Right cardiac atrium (tissue), 5 donors: ENCODE results near the gene RPL6. TPM values are rescaled to one million over a fixed set of nuclear protein-coding genes. Genes with fewer than 3 reads are reported as not detected.
A peak's percentile ranks its signal among the peaks of the same experiment; 100 is the strongest.
"Not testable (repeated sequence)": the region's sequence is repeated elsewhere in the genome, so short reads cannot be mapped to it uniquely, and the experiment has no call there.

Source experiments
- ATAC-seq, 2 donors: fragments of 200-7000 bp; cut with Tn5 transposase; one replicate each; pipeline versions ENCODE4 v1.8.0 to v1.9.1; 2020; ENCODE audit warnings: moderate library complexity in 2 of 2, mild to moderate bottlenecking in 1 of 2
- DNase-seq, 3 donors: peaks; one replicate each; pipeline ENCODE4 v3.0.0-alpha.2; 2020
- H3K27ac ChIP-seq: one replicate; pipeline ENCODE4 v1.5.1; 2013; ENCODE audit warnings: mild to moderate bottlenecking, low read length, control low read depth, moderate library complexity
- H3K27me3 ChIP-seq: one replicate; pipeline ENCODE4 v1.6.1; 2013; ENCODE audit not compliant: control insufficient read depth, insufficient read depth
- H3K4me1 ChIP-seq: one replicate; pipeline ENCODE4 v1.6.1; 2013; ENCODE audit warnings: low read length; ENCODE audit not compliant: control insufficient read depth, insufficient read depth
- H3K4me3 ChIP-seq: one replicate; pipeline ENCODE4 v1.5.1; 2013; ENCODE audit warnings: low read length, control low read depth
- H3K9me3 ChIP-seq: one replicate; pipeline ENCODE4 v1.6.1; 2013; ENCODE audit warnings: low read length; ENCODE audit not compliant: control insufficient read depth
- WGBS: extraction: QIAGEN DNeasy Blood & Tissue Kit; methylation state at CpG from one replicate; pipeline ENCODE4 v1.1.7; 2013; 5-methylcytosine and 5-hydroxymethylcytosine counted together
- intact Hi-C, 4 donors: fragments of 100-400 bp; cut with DNase I; formaldehyde crosslinking; loops; one replicate each; pipeline versions ENCODE4 v1.11.0 to v1.14.0; 2022 to 2023
- polyA plus RNA-seq: library from polyadenylated mRNA; stranded (reverse); fragments of 200-250 nt; gene quantifications from one replicate; pipeline ENCODE4 v1.2.3, GENCODE V29; 2013
- total RNA-seq, 4 donors: library from RNA; stranded (reverse); fragmentation: NEBNext Ultra II Directional; extraction: Animal tissue kit (Norgen Biotek cat#: 25700); gene quantifications; one replicate each; pipeline ENCODE4 v1.2.1, GENCODE V29; 2021
- donor health status: healthy with polysubstance abuse.
- donor health status: DM: no; HTN: yes; CAD: no.
- donor health status: DM: no; HTN: no; CAD: no.
- donor health status: DM: no; HTN: yes; CAD: no; lungs with severe emphysema.
- donor health status: DM: yes; HTN: yes; CAD: no.

The RPL6 gene
- total and polyA plus RNA-seq, 5 donors, result 628 to 1,137 (median 723) TPM

DNA sequence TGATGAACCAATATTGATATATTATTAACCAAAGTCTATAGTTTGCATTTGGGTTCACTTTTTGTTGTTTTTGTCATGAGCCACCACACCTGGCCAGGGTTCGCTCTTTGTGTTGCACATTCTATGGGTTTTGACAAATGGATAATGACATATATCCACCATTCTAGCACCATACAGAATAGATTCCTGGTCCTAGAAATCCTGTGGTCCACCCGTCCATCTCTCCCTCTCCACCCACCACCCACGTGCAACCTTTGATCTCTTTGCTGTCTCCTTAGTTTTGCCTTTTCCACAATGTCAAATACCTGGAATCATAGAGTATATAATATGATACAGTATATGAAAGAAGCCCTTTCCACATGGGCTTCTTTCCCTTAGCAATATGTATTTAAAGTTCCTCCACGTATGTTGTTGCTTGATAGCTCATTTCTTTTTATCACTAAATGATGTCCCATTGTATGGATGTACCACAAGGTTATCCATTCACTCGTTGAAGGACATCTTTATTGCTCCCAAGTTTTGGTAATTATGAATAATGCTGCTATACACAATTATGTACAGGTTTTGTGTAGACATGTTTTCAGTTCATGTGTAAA, 7.4 kb downstream of the RPL6 start:
- 58% methylated on average over 5 of the region's 5 CpGs for WGBS
- DNase-seq (no peak), ATAC-seq (no peak)
- Histone ChIP-seq H3K4me1 (no peaks in the 10 kb centered on the region), H3K4me3 (no peak overlapping the region), H3K27ac (no peak overlapping the region), H3K9me3 (no peaks in the 10 kb centered on the region), H3K27me3 (no peaks in the 10 kb centered on the region)
- intact Hi-C loops, result no loop called here

DNA sequence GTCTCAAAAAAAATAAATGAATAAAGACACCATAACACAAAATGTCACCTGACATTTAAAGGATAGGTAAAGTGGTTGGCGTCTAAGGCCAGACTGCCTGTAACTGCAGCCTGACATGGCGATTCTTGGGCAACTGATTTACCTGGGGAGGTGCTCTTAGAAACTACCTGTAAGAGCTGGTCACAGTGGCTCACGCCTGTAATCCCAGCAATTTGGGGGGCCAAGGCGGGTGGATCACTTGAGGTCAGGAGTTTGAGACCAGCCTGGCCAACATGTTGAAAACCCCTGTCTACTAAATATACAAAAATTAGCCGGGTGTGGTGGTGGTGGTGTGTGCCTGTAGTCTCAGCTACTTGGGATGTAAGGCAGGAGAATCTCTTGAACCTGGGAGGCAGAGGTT, 8.4 kb downstream of the RPL6 start:
- H3K4me3 ChIP-seq, result no peak overlapping the region
- DNase-seq, result no peak
- H3K9me3 ChIP-seq, result no peaks in the 10 kb centered on the region
- H3K27ac ChIP-seq, result no peak overlapping the region
- H3K27me3 ChIP-seq, result no peaks in the 10 kb centered on the region
- intact Hi-C loops, result no loop called here
- no peaks in the 10 kb centered on the region for H3K4me1 ChIP-seq
- 95% methylated on average over 5 of the region's 5 CpGs for WGBS
- ATAC-seq, result no peak

DNA sequence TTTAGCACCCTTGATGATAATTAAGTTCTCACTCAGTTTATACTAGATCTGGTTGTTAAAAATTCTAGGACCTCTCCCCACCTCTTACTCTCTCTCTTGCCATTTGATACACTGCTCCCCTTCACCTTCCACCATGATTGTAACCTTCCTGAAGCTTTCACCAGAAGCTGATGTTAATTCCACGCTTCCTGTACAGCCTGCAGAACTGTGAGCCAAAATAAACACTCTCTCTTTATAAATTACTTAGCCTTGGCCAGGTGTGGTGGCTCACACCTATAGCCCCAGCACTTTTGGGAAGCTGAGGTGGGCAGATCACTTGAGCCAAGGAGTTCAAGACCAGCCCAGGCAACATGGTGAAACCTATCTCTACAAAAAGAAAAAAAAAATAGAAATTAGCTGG, 16.1 kb downstream of the RPL6 start:
- no peak for DNase-seq
- Histone ChIP-seq H3K4me1 (no peaks in the 10 kb centered on the region), H3K27me3 (no peaks in the 10 kb centered on the region), H3K4me3 (no peak overlapping the region), H3K27ac (no peak overlapping the region), H3K9me3 (no peaks in the 10 kb centered on the region)
- WGBS, result 78% methylated on average over 1 of the region's 1 CpG
- no peak for ATAC-seq
- intact Hi-C loops, result no loop called here

DNA sequence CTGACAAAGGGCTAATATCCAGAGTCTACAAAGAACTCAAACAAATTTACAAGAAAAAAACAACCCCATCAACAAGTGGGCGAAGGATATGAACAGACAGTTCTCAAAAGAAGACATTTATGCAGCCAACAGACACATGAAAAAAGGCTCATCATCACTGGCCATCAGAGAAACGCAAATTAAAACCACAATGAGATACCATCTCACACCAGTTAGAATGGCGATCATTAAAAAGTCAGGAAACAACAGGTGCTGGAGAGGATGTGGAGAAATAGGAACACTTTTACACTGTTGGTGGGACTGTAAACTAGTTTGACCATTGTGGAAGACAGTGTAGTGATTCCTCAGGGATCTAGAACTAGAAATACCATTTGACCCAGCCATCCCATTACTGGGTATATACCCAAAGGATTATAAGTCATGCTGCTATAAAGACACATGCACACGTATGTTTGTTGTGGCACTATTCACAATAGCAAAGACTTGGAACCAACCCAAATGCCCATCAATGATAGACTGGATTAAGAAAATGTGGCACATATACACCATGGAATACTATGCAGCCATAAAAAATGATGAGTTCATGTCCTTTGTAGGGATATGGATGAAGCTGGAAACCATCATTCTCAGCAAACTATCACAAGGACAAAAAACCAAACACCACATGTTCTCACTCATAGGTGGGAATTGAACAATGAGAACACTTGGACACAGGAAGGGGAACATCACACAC, 19.3 kb downstream of the RPL6 start:
- not testable (repeated sequence) for ATAC-seq, H3K4me1 ChIP-seq, H3K27me3 ChIP-seq, H3K9me3 ChIP-seq, H3K27ac ChIP-seq, H3K4me3 ChIP-seq, DNase-seq
- intact Hi-C loops, result loop anchor here in 2 of 4 donors (5.0 to 10.0 kb wide), 3 partner anchors 105 to 195 kb away; no protein-coding TSS in a partner anchor
- 79% methylated on average over 2 of the region's 4 CpGs for WGBS

DNA sequence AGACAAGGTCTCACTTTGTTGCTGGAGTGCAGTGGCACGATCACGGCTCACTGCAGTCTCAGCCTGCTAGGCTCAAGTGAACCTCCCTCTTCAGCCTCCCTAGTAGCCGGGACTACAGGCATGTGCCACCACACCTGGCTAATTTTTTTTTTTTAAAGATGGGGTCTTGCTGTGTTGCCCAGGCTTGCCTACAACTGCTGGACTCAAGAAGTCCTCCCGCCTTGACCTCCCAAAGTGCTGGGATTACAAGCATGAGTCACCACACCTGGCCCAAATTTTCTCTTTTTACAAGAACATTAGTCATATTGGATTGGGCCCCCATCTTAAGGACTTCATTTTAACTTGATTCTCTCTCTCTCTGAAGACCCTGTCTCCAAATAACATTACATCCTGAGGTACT, 20.2 kb downstream of the RPL6 start:
- Histone ChIP-seq H3K9me3 (no peaks in the 10 kb centered on the region), H3K27me3 (no peaks in the 10 kb centered on the region), H3K4me1 (no peaks in the 10 kb centered on the region), H3K27ac (no peak overlapping the region), H3K4me3 (no peak overlapping the region)
- intact Hi-C loops, result loop anchor here in 2 of 4 donors (5.0 to 10.0 kb wide), 3 partner anchors 104 to 194 kb away; no protein-coding TSS in a partner anchor
- no peak for ATAC-seq
- 89% methylated on average over 4 of the region's 4 CpGs for WGBS
- DNase-seq, result no peak

DNA sequence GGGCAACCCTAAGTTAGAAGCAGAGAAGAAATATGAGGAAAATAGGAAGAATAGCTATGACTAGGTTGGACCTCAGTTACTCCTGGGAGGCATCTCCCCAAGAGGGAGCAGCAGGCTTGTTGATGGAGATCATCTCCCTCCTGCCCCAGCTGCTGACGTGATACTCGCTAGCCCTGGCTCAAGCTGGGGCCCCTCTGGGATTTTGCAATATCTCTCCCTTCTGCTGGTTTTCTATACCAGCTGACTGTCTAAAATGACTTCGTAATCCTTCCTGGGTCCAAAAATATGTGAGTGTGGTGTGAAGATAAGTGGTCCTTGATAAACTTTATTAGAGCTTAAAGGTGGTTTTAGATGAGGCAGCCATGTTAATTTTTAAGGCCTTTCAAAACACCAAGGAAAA, 22.7 kb downstream of the RPL6 start:
- DNase-seq, result peak; percentile 66 to 72 (median 70)

DNA sequence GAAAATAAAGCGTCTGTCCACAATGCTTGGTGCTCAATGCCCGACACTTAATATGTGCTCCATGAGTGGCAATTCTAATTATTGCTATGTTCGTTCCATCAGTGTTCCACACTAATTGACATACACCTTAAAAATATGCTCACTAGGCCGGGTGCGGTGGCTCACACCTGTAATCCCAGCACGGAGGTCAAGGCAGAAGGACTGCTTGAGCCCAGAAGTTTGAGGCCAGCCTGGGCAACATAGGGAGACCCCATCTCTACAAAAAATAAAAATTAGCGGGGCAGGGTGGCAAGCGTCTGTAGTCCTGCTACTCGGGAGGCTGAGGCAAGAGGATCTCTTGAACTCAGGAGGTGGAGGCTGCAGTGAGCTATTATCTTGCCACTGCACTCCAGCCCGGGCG, 26.5 kb downstream of the RPL6 start:
- DNase-seq (no peak), ATAC-seq (no peak)
- intact Hi-C loops, result loop anchor here in 2 of 4 donors (10.0 kb wide), 2 partner anchors 98 to 188 kb away; no protein-coding TSS in a partner anchor
- Histone ChIP-seq H3K4me3 (no peak overlapping the region), H3K27ac (no peak overlapping the region), H3K27me3 (no peaks in the 10 kb centered on the region), H3K4me1 (peaks cover 5% of the 10 kb centered on the region), H3K9me3 (no peaks in the 10 kb centered on the region)
- WGBS, result 91% methylated on average over 11 of the region's 11 CpGs

More for the DNA sequence above, 22.7 kb downstream of the RPL6 start:
- Histone ChIP-seq H3K27ac (no peak overlapping the region), H3K9me3 (no peaks in the 10 kb centered on the region), H3K4me3 (no peak overlapping the region), H3K27me3 (no peaks in the 10 kb centered on the region), H3K4me1 (no peaks in the 10 kb centered on the region)
- ATAC-seq, result peak; percentile 21 to 23
- WGBS, result 41% methylated on average over 3 of the region's 3 CpGs
- intact Hi-C loops, result loop anchor here in 2 of 4 donors (5.0 to 10.0 kb wide), 3 partner anchors 102 to 192 kb away; no protein-coding TSS in a partner anchor

DNA sequence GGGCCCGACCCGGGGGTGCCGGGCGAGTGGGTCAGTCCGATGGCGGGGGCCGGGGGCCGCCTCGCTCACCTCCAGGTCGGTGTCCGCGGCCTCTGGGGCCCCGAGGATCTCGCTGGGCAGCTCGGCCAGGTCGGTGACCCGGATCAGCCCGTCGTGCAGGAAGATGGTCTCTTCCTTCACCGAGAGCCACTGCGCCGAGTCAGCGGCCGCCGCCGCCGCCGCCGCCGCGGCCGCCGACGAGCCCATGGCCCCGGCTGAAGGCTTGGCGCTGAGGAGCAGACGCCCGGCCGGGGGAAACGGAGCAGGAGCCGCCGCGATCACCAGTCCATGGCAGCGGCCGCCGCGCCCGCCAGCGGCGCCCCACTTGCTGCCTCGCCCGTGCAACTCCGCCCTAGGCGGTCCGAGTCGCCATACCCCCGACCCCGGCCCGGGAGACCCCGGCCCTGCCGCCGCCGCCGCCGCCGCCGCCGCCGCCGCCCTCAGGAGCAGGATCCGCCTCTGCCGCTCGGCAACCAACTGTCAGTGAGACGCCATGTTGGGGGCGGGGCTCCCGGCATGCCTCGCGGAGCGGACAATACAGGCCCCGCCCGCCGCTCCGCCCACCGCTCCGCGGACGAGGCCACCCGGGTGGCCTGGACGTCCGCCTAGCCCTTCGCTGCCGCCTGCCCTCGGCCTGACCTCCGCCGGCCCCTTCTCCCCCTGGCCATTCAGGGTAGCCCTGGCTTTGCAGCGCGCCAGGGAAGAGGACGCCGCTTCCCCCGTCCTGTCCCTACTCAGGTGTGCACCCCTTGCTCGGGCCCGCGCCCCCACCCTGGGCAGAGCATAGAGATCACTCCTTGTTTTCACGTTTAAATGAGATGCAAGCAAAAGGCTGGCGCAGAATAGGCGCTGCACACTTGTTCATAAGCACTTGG, 27.3 kb downstream of the RPL6 start, which contains the start of gene HECTD4:
HECTD4 (minus strand) TSS at position 549 of the 914 bp plus-strand sequence; CDS start at position 246, 303 bp downstream.
- no peaks in the 10 kb centered on the region for H3K9me3 ChIP-seq
- peak; percentile 98 to 100 (median 99) for DNase-seq
- ATAC-seq, result peak; percentile 99
- intact Hi-C loops, result loop anchor here in 2 of 4 donors (10.0 kb wide), 2 partner anchors 97 to 187 kb away; no protein-coding TSS in a partner anchor
- under 1% methylated on average over 106 of the region's 106 CpGs for WGBS
- peaks cover 5% of the 10 kb centered on the region for H3K4me1 ChIP-seq
- no peaks in the 10 kb centered on the region for H3K27me3 ChIP-seq
- H3K27ac ChIP-seq, result peak within 1 kb of the TSS; percentile 79
- peak within 1 kb of the TSS; percentile 91 for H3K4me3 ChIP-seq

DNA sequence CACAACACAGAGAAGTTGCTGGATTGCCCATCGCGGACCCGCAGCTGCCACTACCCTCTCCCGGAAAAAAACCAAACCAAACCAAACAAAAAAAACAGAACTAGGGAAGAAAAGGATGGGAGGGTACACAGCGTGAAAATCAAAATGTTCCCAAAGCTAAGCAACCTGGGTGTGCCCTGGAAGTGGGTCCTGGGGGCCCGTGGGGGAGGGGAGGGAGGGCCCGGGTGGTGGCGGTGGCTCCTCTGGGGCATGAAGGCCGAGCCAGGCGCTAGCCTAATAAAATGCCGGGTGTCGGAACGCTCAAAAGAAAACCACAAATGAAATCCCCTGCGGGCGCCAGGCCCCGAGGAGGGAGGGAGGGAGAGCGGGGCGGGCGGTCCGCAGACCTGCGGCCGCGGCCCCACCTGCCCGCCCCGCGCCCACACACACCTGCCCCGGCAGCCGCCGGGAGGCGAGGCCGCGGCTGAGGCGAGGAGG, 28.0 kb downstream of the RPL6 start:
- no peaks in the 10 kb centered on the region for H3K9me3 ChIP-seq
- intact Hi-C loops, result loop anchor here in 2 of 4 donors (10.0 kb wide), 2 partner anchors 97 to 187 kb away; no protein-coding TSS in a partner anchor
- H3K27ac ChIP-seq, result peak overlapping the region; percentile 53
- H3K4me3 ChIP-seq, result peak overlapping the region; percentile 91
- H3K27me3 ChIP-seq, result no peaks in the 10 kb centered on the region
- DNase-seq (peak; percentile 30 to 62 (median 59)), ATAC-seq (peak; percentile 22 to 32)
- WGBS, result under 1% methylated on average over 33 of the region's 33 CpGs
- peaks cover 5% of the 10 kb centered on the region for H3K4me1 ChIP-seq

DNA sequence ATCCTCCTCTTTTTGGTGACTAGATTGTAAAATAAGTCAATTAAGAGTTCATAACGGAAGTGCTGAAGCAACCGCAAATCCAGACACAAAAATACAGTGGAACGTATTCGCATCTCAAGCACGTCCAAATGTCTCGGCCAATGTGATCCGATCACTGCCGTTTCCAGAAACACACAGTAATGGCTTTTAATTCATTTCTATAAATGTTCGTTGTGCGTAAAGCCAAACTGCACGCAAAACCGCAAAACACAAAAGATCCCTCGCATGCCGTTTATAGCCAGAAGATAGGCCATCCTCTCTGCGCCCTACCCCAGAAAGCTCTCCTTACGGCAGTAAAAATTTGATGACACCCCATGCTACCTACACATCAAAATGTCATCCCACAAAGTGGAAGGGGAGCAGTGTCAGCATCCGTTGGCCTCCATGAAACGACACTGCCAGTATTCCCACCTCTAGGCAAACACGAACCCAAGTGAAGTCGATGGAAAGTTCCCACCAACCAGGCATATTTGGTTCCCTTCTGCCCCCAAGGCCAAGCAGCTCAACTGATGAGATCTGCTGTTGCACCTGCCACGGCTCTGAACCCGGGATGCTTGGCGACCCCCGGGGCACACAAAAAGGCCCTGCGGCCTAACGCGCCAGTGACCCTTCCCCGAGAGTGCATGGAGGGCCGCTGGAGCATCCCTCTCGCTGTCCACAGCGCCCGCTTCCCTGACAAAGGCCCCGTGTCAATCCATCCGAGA, 28.6 kb downstream of the RPL6 start:
- Histone ChIP-seq H3K4me3 (peak overlapping the region; percentile 91), H3K27me3 (no peaks in the 10 kb centered on the region), H3K27ac (no peak overlapping the region), H3K4me1 (peaks cover 5% of the 10 kb centered on the region), H3K9me3 (no peaks in the 10 kb centered on the region)
- ATAC-seq (no peak), DNase-seq (peak in 1 of 3 donors; percentile 52)
- 49% methylated on average over 34 of the region's 34 CpGs for WGBS
- intact Hi-C loops, result loop anchor here in 2 of 4 donors (10.0 kb wide), 2 partner anchors 96 to 186 kb away; no protein-coding TSS in a partner anchor
